Measurements from ENCODE around the gene ERBB2. TPM values are rescaled to one million over a fixed set of nuclear protein-coding genes. Genes with fewer than 3 reads are reported as not detected.

The ERBB2 gene
- total and polyA plus RNA-seq, 2 donors from 2014 or later, result 76.5 to 186 TPM

DNA sequence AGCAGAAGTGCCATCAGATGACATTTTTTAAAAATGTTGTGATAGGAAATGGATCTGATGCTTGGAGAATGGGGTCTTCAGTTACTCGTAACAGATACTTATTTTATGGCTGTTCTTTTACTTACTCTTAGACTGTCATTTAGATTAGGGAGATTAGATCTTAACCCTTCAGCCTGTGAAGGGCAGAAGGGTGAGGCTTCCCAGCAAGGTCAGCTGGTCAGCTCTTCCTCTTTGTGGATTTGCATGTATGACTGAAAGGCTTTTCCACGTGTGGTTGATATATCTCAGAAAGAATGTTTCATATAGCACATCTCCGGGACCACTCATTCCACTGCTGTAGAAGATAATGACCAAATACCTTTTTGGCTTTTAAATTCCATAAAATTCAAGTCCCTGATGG is 65.3 kb downstream of the ERBB2 start:
- no peak for TF ChIP-seq CTCF (IDR thresholded peaks at IDR 0.05; ENCODE audit: borderline replicate concordance, extremely low read depth, insufficient read depth)
- H3K9me3 ChIP-seq (ENCODE audit: control insufficient read depth in 2 of 3, insufficient read depth in 1 of 3, low read length in 3 of 3), result no peaks in the 10 kb centered on the region
- FAIRE-seq (no peak), DNase-seq (no peak)
- H3K4me1 ChIP-seq (ENCODE audit: control insufficient read depth in 2 of 3, insufficient read depth in 2 of 3, low read depth in 1 of 3, low read length in 3 of 3), result peaks cover 0 to 2% (median 0%) of the 10 kb centered on the region in 3 donors
- intact Hi-C loops (cut with DNase I), result no loop called here
- no peak overlapping the region for H3K27ac ChIP-seq (ENCODE audit: low read depth in 2 of 2, low read length in 2 of 2)
- no peak overlapping the region for H3K4me3 ChIP-seq (ENCODE audit: low read length in 3 of 3)
- H3K27me3 ChIP-seq (ENCODE audit: control insufficient read depth, insufficient read depth, low read length), result no peaks in the 10 kb centered on the region
- no peaks in the 10 kb centered on the region for H3K36me3 ChIP-seq (ENCODE audit: control insufficient read depth in 2 of 3, insufficient read depth in 3 of 3, low read length in 3 of 3)
- H3K9ac ChIP-seq (ENCODE audit: low read length in 3 of 3), result no peak overlapping the region

GRCh38 chr17:39765766-39766165 is 65.9 kb downstream of the ERBB2 start:
- H3K4me1 ChIP-seq (ENCODE audit: control insufficient read depth in 2 of 3, insufficient read depth in 2 of 3, low read depth in 1 of 3, low read length in 3 of 3), result peaks cover 0 to 2% (median 0%) of the 10 kb centered on the region in 3 donors
- intact Hi-C loops (cut with DNase I), result no loop called here
- H3K4me3 ChIP-seq (ENCODE audit: low read length in 3 of 3), result no peak overlapping the region
- TF ChIP-seq CTCF (IDR thresholded peaks at IDR 0.05; ENCODE audit: borderline replicate concordance, extremely low read depth, insufficient read depth), result no peak
- no peak for DNase-seq
- no peak overlapping the region for H3K9ac ChIP-seq (ENCODE audit: low read length in 3 of 3)
- no peaks in the 10 kb centered on the region for H3K36me3 ChIP-seq (ENCODE audit: control insufficient read depth in 2 of 3, insufficient read depth in 3 of 3, low read length in 3 of 3)
- H3K9me3 ChIP-seq (ENCODE audit: control insufficient read depth in 2 of 3, insufficient read depth in 1 of 3, low read length in 3 of 3), result no peaks in the 10 kb centered on the region
- H3K27me3 ChIP-seq (ENCODE audit: control insufficient read depth, insufficient read depth, low read length), result no peaks in the 10 kb centered on the region
- no peak overlapping the region for H3K27ac ChIP-seq (ENCODE audit: low read depth in 2 of 2, low read length in 2 of 2)
- no peak for FAIRE-seq

GRCh38 chr17:39767147-39767546 is 67.3 kb downstream of the ERBB2 start:
- no peak overlapping the region for H3K9ac ChIP-seq (ENCODE audit: low read length in 3 of 3)
- no peak for FAIRE-seq
- H3K27ac ChIP-seq (ENCODE audit: low read depth in 2 of 2, low read length in 2 of 2), result no peak overlapping the region
- H3K36me3 ChIP-seq (ENCODE audit: control insufficient read depth in 2 of 3, insufficient read depth in 3 of 3, low read length in 3 of 3), result no peaks in the 10 kb centered on the region
- no peaks in the 10 kb centered on the region for H3K27me3 ChIP-seq (ENCODE audit: control insufficient read depth, insufficient read depth, low read length)
- H3K9me3 ChIP-seq (ENCODE audit: control insufficient read depth in 2 of 3, insufficient read depth in 1 of 3, low read length in 3 of 3), result no peaks in the 10 kb centered on the region
- no peak for DNase-seq
- no peak for TF ChIP-seq CTCF (IDR thresholded peaks at IDR 0.05; ENCODE audit: borderline replicate concordance, extremely low read depth, insufficient read depth)
- peaks cover 0 to 2% (median 0%) of the 10 kb centered on the region in 3 donors for H3K4me1 ChIP-seq (ENCODE audit: control insufficient read depth in 2 of 3, insufficient read depth in 2 of 3, low read depth in 1 of 3, low read length in 3 of 3)
- no peak overlapping the region for H3K4me3 ChIP-seq (ENCODE audit: low read length in 3 of 3)
- intact Hi-C loops (cut with DNase I), result no loop called here

GRCh38 chr17:39769974-39770587 is 70.2 kb downstream of the ERBB2 start:
- FAIRE-seq (no peak), DNase-seq (peak in 2 of 5 donors; percentile 33 to 35)
- no peaks in the 10 kb centered on the region for H3K36me3 ChIP-seq (ENCODE audit: control insufficient read depth in 2 of 3, insufficient read depth in 3 of 3, low read length in 3 of 3)
- H3K4me1 ChIP-seq (ENCODE audit: control insufficient read depth in 2 of 3, insufficient read depth in 2 of 3, low read depth in 1 of 3, low read length in 3 of 3), result peaks cover 0 to 2% (median 0%) of the 10 kb centered on the region in 3 donors
- H3K27ac ChIP-seq (ENCODE audit: low read depth in 2 of 2, low read length in 2 of 2), result no peak overlapping the region
- no peak for TF ChIP-seq CTCF (IDR thresholded peaks at IDR 0.05; ENCODE audit: borderline replicate concordance, extremely low read depth, insufficient read depth)
- intact Hi-C loops (cut with DNase I), result no loop called here
- no peaks in the 10 kb centered on the region for H3K9me3 ChIP-seq (ENCODE audit: control insufficient read depth in 2 of 3, insufficient read depth in 1 of 3, low read length in 3 of 3)
- no peaks in the 10 kb centered on the region for H3K27me3 ChIP-seq (ENCODE audit: control insufficient read depth, insufficient read depth, low read length)
- no peak overlapping the region for H3K4me3 ChIP-seq (ENCODE audit: low read length in 3 of 3)
- H3K9ac ChIP-seq (ENCODE audit: low read length in 3 of 3), result no peak overlapping the region

Data from kidney (tissue), 14 donors.